Activated CD4-positive, alpha-beta T cell treated with anti-CD3 and anti-CD28 coated beads for 36 hours (primary cell): ENCODE data around the gene CREG1. TPM values are rescaled to one million over a fixed set of nuclear protein-coding genes. Genes with fewer than 3 reads are reported as not detected.
A peak's percentile ranks its signal among the peaks of the same experiment; 100 is the strongest.

Source experiments
- ATAC-seq: fragments of 200-7000 bp; cut with Tn5 transposase; one replicate; pipeline ENCODE4 v1.10.0; 2021; ENCODE audit warnings: mild to moderate bottlenecking, moderate library complexity
- CTCF ChIA-PET: fragments of 350-600 bp; sonication (Branson Sonifier 250); formaldehyde crosslinking; loops from one replicate; lab custom pipeline; 2021; ENCODE audit warnings: antibody characterized with exemption; lab: Charles Lee
- POLR2A ChIA-PET: fragments of 350-600 bp; sonication (Branson Sonifier 250); formaldehyde crosslinking; loops from one replicate; lab custom pipeline; 2021; ENCODE audit warnings: antibody characterized with exemption, inconsistent platforms; lab: Charles Lee
- DNase-seq: peaks from one replicate; pipeline ENCODE4 v3.0.0-alpha.2; 2020
- H3K27ac Mint-ChIP-seq: one replicate; pipeline ENCODE4 v1.8.0; 2021; ENCODE audit warnings: mixed read lengths
- H3K27me3 Mint-ChIP-seq: one replicate; pipeline ENCODE4 v1.8.0; 2021; ENCODE audit warnings: mixed read lengths
- H3K36me3 Mint-ChIP-seq: one replicate; pipeline ENCODE4 v1.8.0; 2021; ENCODE audit warnings: low read depth, mixed read lengths
- H3K4me1 Mint-ChIP-seq: one replicate; pipeline ENCODE4 v1.8.0; 2021; ENCODE audit warnings: mixed read lengths
- H3K4me3 Mint-ChIP-seq: one replicate; pipeline ENCODE4 v1.8.0; 2021; ENCODE audit warnings: mild to moderate bottlenecking, moderate library complexity, mixed read lengths
- H3K9me3 Mint-ChIP-seq: one replicate; pipeline ENCODE4 v1.8.0; 2021; ENCODE audit warnings: low read depth, mixed read lengths
- intact Hi-C, 2 experiments: fragments of 100-400 bp; cut with DNase I in 1 of 2; cut with micrococcal nuclease in 1 of 2; formaldehyde crosslinking; loops; one replicate each; pipeline versions ENCODE4 v1.14.2 to v1.15.1; 2022 to 2024; cut with DNase I, micrococcal nuclease
- total RNA-seq, 2 experiments: library from RNA; stranded (reverse); gene quantifications; one replicate each; pipeline ENCODE4 v1.2.3, GENCODE V29; 2021

CREG1 gene
- total RNA-seq, 2 experiments from 2014 or later, result 8.8 to 9.4 TPM

DNA sequence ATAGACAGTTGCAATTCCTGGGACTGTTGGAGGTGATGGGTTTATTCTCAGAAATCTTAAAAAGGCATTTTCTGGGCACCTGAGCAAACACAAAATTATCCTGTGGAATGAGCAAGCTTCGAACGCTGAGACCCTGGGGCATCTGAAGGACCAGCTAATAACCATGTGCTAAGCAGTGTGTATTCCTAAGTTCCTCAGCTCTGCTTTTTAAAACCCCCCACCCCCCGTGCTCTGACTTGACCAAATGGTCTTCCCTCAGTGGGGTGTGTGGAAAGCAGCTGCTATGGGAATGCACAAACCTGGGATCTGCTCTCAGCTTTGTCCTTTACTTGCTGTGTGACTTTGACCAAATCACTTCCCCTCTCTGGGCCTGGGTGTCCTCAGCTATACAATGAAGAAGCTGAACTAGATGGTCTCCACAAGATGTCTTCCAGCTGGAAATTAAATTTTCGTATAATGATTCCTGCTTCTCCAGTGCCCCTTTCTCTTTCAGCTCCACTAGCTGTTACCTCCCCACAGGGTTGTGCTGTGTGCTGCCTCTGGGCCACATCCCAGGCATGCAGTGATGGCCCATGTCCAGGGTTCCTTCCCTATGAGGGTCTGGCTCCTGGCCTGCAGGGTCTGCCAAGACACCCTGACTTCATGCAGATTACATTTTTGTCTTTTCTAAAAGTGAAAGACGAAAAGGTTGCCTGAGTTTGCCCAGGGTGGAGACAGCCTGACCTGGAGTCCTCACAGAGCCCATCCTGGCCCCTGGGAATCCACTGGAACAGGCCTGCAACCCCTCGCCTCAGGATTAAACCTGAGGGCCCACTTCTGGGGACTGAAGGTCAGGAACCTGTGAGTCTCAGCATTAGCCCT, 20.4 kb downstream of the CREG1 start:
- no peaks in the 10 kb centered on the region for H3K9me3 Mint-ChIP-seq
- H3K4me1 Mint-ChIP-seq, result no peaks in the 10 kb centered on the region
- ChIA-PET POLR2A (interaction anchor here (0.7 kb wide), 1 partner anchor 44 kb away, joined by 3 read pairs; no protein-coding TSS in a partner anchor), CTCF (interaction anchor here (0.6 to 7.3 kb wide), 47 partner anchors 8 to 600 kb away, joined by 3 to 90 read pairs (median 6); partner anchors contain the start of genes CD247 and CREG1)
- no peak overlapping the region for H3K27ac Mint-ChIP-seq
- intact Hi-C loops, result loop anchor here (1.0 to 5.0 kb wide), 5 partner anchors 91 to 466 kb away; partner anchors contain the start of gene POU2F1 (in 1 of the 2)
- peak; percentile 49 for ATAC-seq
- no peaks in the 10 kb centered on the region for H3K36me3 Mint-ChIP-seq
- no peaks in the 10 kb centered on the region for H3K27me3 Mint-ChIP-seq
- H3K4me3 Mint-ChIP-seq, result no peak overlapping the region
- DNase-seq, result no peak

DNA sequence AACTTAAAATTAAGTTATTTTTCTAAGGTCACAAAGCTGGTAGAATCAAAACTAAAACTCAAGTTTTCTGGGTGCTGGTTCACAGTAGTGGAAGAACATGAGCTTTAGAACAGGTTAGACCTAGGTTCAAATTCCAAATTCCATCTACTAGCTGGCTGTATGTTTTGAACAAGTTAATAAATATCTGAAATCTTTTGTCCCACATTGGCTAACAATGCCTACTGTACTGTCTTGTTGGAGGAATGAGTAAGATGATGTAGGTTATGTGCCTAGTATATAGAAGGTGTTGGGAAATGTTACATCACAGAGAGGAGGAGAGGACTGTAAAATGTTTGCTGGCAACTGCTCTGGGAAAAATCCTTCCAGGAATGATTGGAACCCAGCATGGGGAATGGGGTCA, 21.2 kb downstream of the CREG1 start:
- Mint-ChIP-seq H3K4me3 (no peak overlapping the region), H3K4me1 (no peaks in the 10 kb centered on the region), H3K36me3 (no peaks in the 10 kb centered on the region), H3K9me3 (no peaks in the 10 kb centered on the region), H3K27me3 (no peaks in the 10 kb centered on the region), H3K27ac (no peak overlapping the region)
- DNase-seq (no peak), ATAC-seq (no peak)
- intact Hi-C loops, result loop anchor here (2.0 to 5.0 kb wide), 2 partner anchors 310 to 466 kb away; partner anchors contain the start of gene POU2F1 (in 1 of the 2)
- ChIA-PET CTCF (interaction anchor here (0.6 to 7.3 kb wide), 25 partner anchors 15 to 599 kb away, joined by 3 to 90 read pairs (median 7); partner anchors contain the start of genes CD247 and CREG1), POLR2A (no interaction called here)

DNA sequence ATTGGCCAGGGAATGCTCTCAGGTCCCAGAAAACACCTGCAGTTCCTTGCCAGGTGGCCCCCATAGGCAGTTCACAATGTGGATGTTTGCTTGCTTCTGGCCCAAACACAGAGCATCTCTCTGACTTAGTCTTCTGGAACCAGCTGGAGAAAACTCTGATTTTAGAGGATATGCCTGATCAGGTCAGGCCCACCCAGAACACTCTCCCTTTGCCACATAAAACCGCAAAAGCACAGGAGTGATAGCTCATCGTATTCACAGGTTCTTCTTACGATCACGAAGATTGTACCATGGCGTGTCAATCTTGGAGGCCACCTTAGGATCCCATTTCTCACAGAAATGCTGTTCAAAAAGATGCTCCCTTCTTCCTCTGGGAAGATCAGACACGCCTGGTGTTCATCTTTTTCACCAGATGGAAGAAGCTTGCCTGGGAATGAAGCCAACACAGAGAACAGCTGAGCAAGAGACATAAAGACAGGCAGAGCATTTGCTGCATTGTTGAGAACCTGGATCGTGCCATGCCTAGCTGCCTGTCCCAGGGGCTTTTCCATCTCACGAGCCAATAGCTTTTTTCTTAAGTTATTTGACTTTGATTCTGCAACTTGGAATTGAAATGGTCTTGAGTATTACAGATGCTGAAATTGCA, 23.6 kb downstream of the CREG1 start:
- ATAC-seq, result no peak
- no peak overlapping the region for H3K27ac Mint-ChIP-seq
- no peaks in the 10 kb centered on the region for H3K36me3 Mint-ChIP-seq
- H3K27me3 Mint-ChIP-seq, result no peaks in the 10 kb centered on the region
- CTCF ChIA-PET, result interaction anchor here (0.6 to 7.3 kb wide), 12 partner anchors 10 to 556 kb away, joined by 3 to 90 read pairs (median 3); partner anchors contain the start of genes CD247 and CREG1
- H3K4me3 Mint-ChIP-seq, result no peak overlapping the region
- H3K9me3 Mint-ChIP-seq, result no peaks in the 10 kb centered on the region
- intact Hi-C loops, result loop anchor here in 1 of 2 experiments (5.0 kb wide), 1 partner anchor 308 kb away; the partner anchor contains the start of gene POU2F1
- H3K4me1 Mint-ChIP-seq, result peaks cover 3% of the 10 kb centered on the region
- POLR2A ChIA-PET, result no interaction called here
- DNase-seq, result no peak

DNA sequence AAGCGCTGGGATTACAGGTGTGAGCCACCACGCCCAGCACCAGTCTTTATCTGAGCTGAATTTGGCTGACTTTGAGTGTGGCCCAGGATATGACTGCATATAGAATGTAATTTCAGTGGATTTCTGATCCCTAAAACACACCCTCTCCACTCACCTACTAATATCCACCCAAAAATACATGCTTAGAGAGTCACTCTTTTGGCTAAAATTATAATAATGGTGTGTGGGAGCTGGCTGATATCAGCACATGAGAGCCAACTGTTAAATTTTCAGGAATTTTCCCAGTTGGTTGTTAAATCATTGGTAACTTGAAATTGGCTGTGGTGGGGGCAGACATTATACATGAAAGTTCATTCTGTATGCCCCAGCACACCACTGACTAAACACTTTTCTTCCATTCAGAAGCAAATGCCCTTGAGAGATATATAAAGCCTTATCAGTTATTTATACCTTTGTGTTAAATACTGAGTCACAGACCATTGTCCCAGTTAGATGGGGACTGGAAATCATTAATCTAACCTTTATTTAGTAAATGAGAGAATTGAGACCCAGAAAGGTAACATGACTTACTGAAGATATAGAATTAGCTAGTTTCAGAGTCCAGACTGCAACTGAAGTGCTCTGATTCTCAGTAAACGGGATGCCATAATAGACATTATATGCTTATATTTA, 25.4 kb downstream of the CREG1 start:
- ATAC-seq (no peak), DNase-seq (no peak)
- Mint-ChIP-seq H3K27me3 (no peaks in the 10 kb centered on the region), H3K36me3 (no peaks in the 10 kb centered on the region), H3K27ac (no peak overlapping the region), H3K4me3 (no peak overlapping the region), H3K4me1 (peaks cover 3% of the 10 kb centered on the region), H3K9me3 (peaks cover 2% of the 10 kb centered on the region)
- ChIA-PET POLR2A (interaction anchor here (1.1 kb wide), 1 partner anchor 10 kb away, joined by 4 read pairs; the partner anchor contains the start of gene CD247), CTCF (interaction anchor here (0.6 to 5.3 kb wide), 10 partner anchors 12 to 471 kb away, joined by 3 to 38 read pairs (median 3); partner anchors contain the start of gene CREG1)
- intact Hi-C loops, result no loop called here

DNA sequence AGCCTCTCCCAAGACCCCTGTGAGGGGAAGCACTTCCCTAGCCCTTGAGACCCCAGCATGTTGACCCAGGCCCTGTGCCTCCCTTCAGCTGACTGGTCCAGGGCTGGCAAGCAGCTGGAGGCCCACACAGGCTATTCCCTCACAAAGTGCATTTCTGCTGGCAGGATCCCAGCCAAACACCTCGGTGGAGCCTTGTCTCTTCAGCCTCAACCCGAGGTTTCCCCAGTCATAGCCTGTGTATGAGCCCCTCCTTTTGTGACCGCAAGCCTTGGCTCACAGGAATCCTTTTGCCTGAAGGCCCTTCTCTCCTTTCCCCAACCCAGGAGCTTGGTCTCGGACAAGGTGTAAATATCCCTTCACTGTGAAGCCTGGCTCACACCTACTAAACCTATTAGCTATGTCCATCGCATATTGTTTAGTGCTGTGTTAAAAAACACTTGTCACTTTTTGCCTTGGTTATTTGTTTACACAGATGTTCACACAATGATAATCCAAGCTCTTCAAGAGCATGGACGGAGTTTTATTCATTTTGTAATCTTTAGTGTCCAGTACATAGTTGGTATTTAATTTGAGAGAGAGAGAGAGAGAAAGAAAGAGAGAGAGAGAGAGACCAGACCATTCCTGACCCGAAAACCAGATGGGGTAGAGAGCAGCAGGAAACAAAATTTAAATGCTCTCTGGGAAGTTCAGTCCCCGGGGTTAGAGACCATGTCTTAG, 26.7 kb downstream of the CREG1 start:
- ATAC-seq (no peak), DNase-seq (no peak)
- CTCF ChIA-PET, result interaction anchor here (0.6 to 5.3 kb wide), 7 partner anchors 10 to 216 kb away, joined by 3 to 38 read pairs (median 3); no protein-coding TSS in a partner anchor
- Mint-ChIP-seq H3K27me3 (no peaks in the 10 kb centered on the region), H3K9me3 (peaks cover 2% of the 10 kb centered on the region), H3K4me3 (no peak overlapping the region), H3K36me3 (no peaks in the 10 kb centered on the region), H3K27ac (no peak overlapping the region), H3K4me1 (peaks cover 3% of the 10 kb centered on the region)
- POLR2A ChIA-PET, result no interaction called here
- intact Hi-C loops, result no loop called here

DNA sequence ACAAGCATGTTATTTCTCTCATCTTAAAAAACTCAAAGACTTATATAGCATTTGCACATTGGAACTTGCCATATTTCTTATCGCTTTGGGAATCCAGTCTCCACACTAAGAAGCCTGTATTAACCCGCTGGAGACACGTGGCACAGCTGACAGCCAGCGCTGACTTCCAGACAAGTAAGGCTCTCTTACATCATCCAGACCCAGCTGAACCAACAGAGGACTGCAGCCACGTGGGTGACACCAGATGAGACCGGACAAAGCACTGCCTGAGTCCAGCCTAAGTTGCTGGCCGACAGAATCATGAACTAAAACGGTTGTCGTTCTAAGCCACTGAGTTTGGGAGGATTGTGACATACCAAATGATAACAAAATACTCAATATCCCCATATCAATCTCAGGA, 28.9 kb downstream of the CREG1 start:
- H3K27ac Mint-ChIP-seq, result no peak overlapping the region
- no peaks in the 10 kb centered on the region for H3K27me3 Mint-ChIP-seq
- ChIA-PET POLR2A (interaction anchor here (0.6 kb wide), 2 partner anchors 50 to 134 kb away, joined by 3 to 10 read pairs; no protein-coding TSS in a partner anchor), CTCF (interaction anchor here (0.8 to 1.9 kb wide), 8 partner anchors 9 to 256 kb away, joined by 3 to 11 read pairs (median 3); no protein-coding TSS in a partner anchor)
- H3K36me3 Mint-ChIP-seq, result no peaks in the 10 kb centered on the region
- no peak overlapping the region for H3K4me3 Mint-ChIP-seq
- H3K9me3 Mint-ChIP-seq, result peaks cover 2% of the 10 kb centered on the region
- DNase-seq (no peak), ATAC-seq (no peak)
- H3K4me1 Mint-ChIP-seq, result peaks cover 16% of the 10 kb centered on the region
- intact Hi-C loops, result no loop called here

DNA sequence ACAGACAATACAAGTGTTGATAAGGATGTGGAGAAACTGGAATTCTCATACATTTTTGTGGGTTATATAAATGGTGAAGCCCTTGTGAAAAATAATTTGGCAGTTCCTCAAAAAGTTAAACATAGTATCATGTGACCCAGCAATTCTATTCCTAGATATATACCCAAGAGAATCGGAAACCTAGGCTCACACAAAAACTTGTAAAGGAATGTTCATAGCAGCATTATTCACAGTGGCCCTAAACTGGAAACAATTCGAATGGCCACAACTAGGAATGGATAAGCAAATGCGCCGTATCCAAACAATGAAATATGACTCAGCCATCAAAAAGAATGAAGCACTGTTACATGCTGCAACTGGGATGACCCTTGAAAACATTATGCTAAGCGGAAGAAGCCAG, 31.3 kb downstream of the CREG1 start:
- no peak overlapping the region for H3K4me3 Mint-ChIP-seq
- H3K27ac Mint-ChIP-seq, result no peak overlapping the region
- peaks cover 2% of the 10 kb centered on the region for H3K9me3 Mint-ChIP-seq
- H3K27me3 Mint-ChIP-seq, result no peaks in the 10 kb centered on the region
- ChIA-PET CTCF (interaction anchor here (1.7 kb wide), 1 partner anchor 11 kb away, joined by 8 read pairs; no protein-coding TSS in a partner anchor), POLR2A (no interaction called here)
- peaks cover 22% of the 10 kb centered on the region for H3K4me1 Mint-ChIP-seq
- H3K36me3 Mint-ChIP-seq, result peaks cover 11% of the 10 kb centered on the region
- ATAC-seq, result no peak
- intact Hi-C loops, result no loop called here
- no peak for DNase-seq

DNA sequence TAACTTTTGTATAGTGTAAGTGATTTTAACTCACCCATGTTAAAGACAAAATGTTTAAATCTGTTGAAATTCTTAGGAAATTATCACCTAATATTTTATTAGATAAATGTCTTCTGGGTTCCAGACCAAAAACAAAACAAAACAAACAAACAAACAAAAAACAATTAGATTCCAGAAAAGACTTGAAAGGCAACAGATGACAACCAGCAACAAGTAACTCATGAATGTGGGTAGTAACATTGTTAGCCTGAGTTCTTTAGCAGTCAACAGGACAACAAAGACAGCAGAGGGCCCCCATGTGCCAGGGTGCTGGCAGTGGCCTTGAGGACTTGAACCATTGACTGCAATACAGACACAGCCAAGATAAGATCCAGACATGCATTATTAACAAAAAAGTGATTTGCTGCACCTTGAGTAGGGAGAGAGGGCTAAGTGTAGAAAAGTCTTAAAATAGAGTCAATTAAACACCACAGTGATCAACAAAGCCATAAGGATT, 32.8 kb downstream of the CREG1 start:
- no peak for DNase-seq
- Mint-ChIP-seq H3K4me3 (no peak overlapping the region), H3K9me3 (peaks cover 2% of the 10 kb centered on the region), H3K4me1 (peaks cover 26% of the 10 kb centered on the region), H3K36me3 (peaks cover 26% of the 10 kb centered on the region), H3K27ac (no peak overlapping the region), H3K27me3 (no peaks in the 10 kb centered on the region)
- CTCF ChIA-PET, result interaction anchor here (0.8 to 6.9 kb wide), 6 partner anchors 12 to 253 kb away, joined by 3 to 90 read pairs (median 16); no protein-coding TSS in a partner anchor
- POLR2A ChIA-PET, result no interaction called here
- intact Hi-C loops, result no loop called here
- ATAC-seq, result no peak

DNA sequence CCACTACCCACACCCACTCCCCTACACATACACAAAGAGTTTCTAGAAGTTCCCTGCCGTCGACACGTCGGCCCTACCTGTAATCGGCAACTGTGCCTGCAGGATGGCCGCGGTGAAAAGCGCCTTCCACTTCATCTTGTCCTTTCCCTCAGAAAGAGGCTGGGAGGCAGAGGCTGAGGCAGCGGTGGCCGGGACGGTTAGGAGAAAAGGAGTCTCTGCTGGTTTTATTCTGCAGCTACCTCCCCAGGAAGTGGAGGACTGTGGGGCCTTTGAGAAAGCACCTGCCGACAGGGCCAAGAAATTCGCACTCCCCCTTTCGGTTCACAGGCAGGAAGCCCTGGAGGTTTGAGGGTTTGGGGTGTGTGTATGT, 35.2 kb downstream of the CREG1 start, which contains the start of gene CD247:
Gene CD247 (minus strand): TSS at position 199 of the 370 bp plus-strand sequence. CDS start 64 bp downstream, at position 135.
- POLR2A ChIA-PET, result interaction anchor here (0.6 to 5.3 kb wide), 12 partner anchors 10 to 298 kb away, joined by 3 to 57 read pairs (median 4); partner anchors contain the start of gene POU2F1
- intact Hi-C loops, result loop anchor here (1.0 to 10.0 kb wide), 5 partner anchors 36 to 1884 kb away; partner anchors contain the start of genes POU2F1 (in 2 of the 2) and MGST3 (in 1 of the 2)

More for the DNA sequence above, 35.2 kb downstream of the CREG1 start, which contains the start of gene CD247:
- peak within 1 kb of the TSS; percentile 99 for H3K27ac Mint-ChIP-seq
- peaks cover 40% of the 10 kb centered on the region for H3K4me1 Mint-ChIP-seq
- H3K27me3 Mint-ChIP-seq, result no peaks in the 10 kb centered on the region
- peaks cover 44% of the 10 kb centered on the region for H3K36me3 Mint-ChIP-seq
- DNase-seq, result peak; percentile 82
- peak; percentile 62 for ATAC-seq
- no peaks in the 10 kb centered on the region for H3K9me3 Mint-ChIP-seq
- CTCF ChIA-PET, result interaction anchor here (0.5 to 6.9 kb wide), 25 partner anchors 11 to 680 kb away, joined by 3 to 90 read pairs (median 4); no protein-coding TSS in a partner anchor
- peak within 1 kb of the TSS; percentile 90 for H3K4me3 Mint-ChIP-seq
